Muscle layer of colon (tissue), 2 donors: Measurements from ENCODE around the gene GLYATL1.
"Not testable (repeated sequence)": the region's sequence is repeated elsewhere in the genome, so short reads cannot be mapped to it uniquely, and the experiment has no call there.

Experiments used
- H3K27ac ChIP-seq: one replicate; pipeline ENCODE4 v1.7.0; 2013; ENCODE audit warnings: low read depth, mild to moderate bottlenecking, low read length, moderate library complexity
- H3K27me3 ChIP-seq, 2 donors: one replicate each; pipeline ENCODE4 v1.7.0; 2013; ENCODE audit warnings: low read length in 2 of 2, mild to moderate bottlenecking in 2 of 2; ENCODE audit not compliant: insufficient read depth in 2 of 2, control insufficient read depth in 1 of 2
- H3K36me3 ChIP-seq: one replicate; pipeline ENCODE4 v1.7.0; 2013; ENCODE audit warnings: mild to moderate bottlenecking, low read length; ENCODE audit not compliant: insufficient read depth
- H3K4me1 ChIP-seq: one replicate; pipeline ENCODE4 v1.7.0; 2013; ENCODE audit warnings: mild to moderate bottlenecking, low read length; ENCODE audit not compliant: insufficient read depth
- H3K4me3 ChIP-seq, 2 donors: one replicate each; pipeline ENCODE4 v1.7.0; 2013; ENCODE audit warnings: low read length in 2 of 2, low read depth in 1 of 2, mild to moderate bottlenecking in 1 of 2, moderate library complexity in 1 of 2
- H3K9ac ChIP-seq: one replicate; pipeline ENCODE4 v1.7.0; 2013; ENCODE audit warnings: low read length
- H3K9me3 ChIP-seq: one replicate; pipeline ENCODE4 v1.7.0; 2013; ENCODE audit warnings: mild to moderate bottlenecking, low read length
- donor health status: abdominal sarcoma.
- donor health status: Adenocarcinoma of cecum.

Gene GLYATL1

GRCh38 chr11:59000003-59000402, 60.7 kb downstream of the GLYATL1 start:
- H3K4me3 ChIP-seq: no peak overlapping the region
- H3K9me3 ChIP-seq: no peaks in the 10 kb centered on the region
- no peak overlapping the region for H3K9ac ChIP-seq
- no peaks in the 10 kb centered on the region for H3K4me1 ChIP-seq
- H3K27me3 ChIP-seq: no peaks in the 10 kb centered on the region
- no peaks in the 10 kb centered on the region for H3K36me3 ChIP-seq
- no peak overlapping the region for H3K27ac ChIP-seq

GRCh38 chr11:59002006-59002405, 62.7 kb downstream of the GLYATL1 start:
- not testable (repeated sequence) for H3K27ac ChIP-seq, H3K9me3 ChIP-seq, H3K36me3 ChIP-seq, H3K4me3 ChIP-seq, H3K9ac ChIP-seq, H3K4me1 ChIP-seq, H3K27me3 ChIP-seq
